WERI-Rb-1 (cell line): ENCODE measurements around the gene MYO18A.
"Not testable (repeated sequence)": the region's sequence is repeated elsewhere in the genome, so short reads cannot be mapped to it uniquely, and the experiment has no call there.

Experiments
- DNase-seq: peaks from one replicate; pipeline ENCODE4 v3.0.0-alpha.2; 2020
- H3K27ac ChIP-seq: fragments of 250-450 bp; sonication (Bioruptor Pico); 2 replicates; pipeline ENCODE4 v1.5.1; 2020; ENCODE audit warnings: mild to moderate bottlenecking, moderate library complexity
- H3K27me3 ChIP-seq: fragments of 250-450 bp; sonication (Bioruptor Pico); 2 replicates; pipeline ENCODE4 v1.5.1; 2021; ENCODE audit warnings: mild to moderate bottlenecking, low read depth, moderate library complexity; ENCODE audit not compliant: insufficient read depth, severe bottlenecking
- H3K36me3 ChIP-seq: fragments of 250-450 bp; sonication (Bioruptor Pico); 2 replicates; pipeline ENCODE4 v1.5.1; 2020; ENCODE audit warnings: mild to moderate bottlenecking, moderate library complexity
- H3K4me3 ChIP-seq: 2 replicates; pipeline ENCODE4 v1.5.1; 2011; ENCODE audit warnings: low read depth, mild to moderate bottlenecking, control low read depth, low read length
- H3K9me3 ChIP-seq: fragments of 250-450 bp; sonication (Bioruptor Pico); 2 replicates; pipeline ENCODE4 v1.5.1; 2021; ENCODE audit warnings: mild to moderate bottlenecking, moderate library complexity; ENCODE audit not compliant: severe bottlenecking
- CTCF ChIP-seq: IDR thresholded peaks from 2 replicates; pipeline ENCODE4 v1.5.1; 2011; ENCODE audit warnings: low read depth, mild to moderate bottlenecking, control low read depth, inconsistent platforms, low read length

MYO18A gene

GRCh38 chr17:29147682-29148081 is 32.5 kb downstream of the MYO18A start:
- no peak for TF ChIP-seq CTCF
- no peak for DNase-seq
- H3K27me3 ChIP-seq, result no peaks in the 10 kb centered on the region
- no peaks in the 10 kb centered on the region for H3K9me3 ChIP-seq
- no peak overlapping the region for H3K4me3 ChIP-seq
- no peak overlapping the region for H3K27ac ChIP-seq
- H3K36me3 ChIP-seq, result 0 out of 2 replicates have a peak, but pooled peaks cover 4% of the 10 kb centered on the region

GRCh38 chr17:29147228-29147627 is 33.0 kb downstream of the MYO18A start:
- not testable (repeated sequence) for H3K27ac ChIP-seq, DNase-seq, H3K27me3 ChIP-seq, H3K9me3 ChIP-seq, H3K4me3 ChIP-seq, H3K36me3 ChIP-seq

- H3K27ac ChIP-seq, result no peak overlapping the region
- TF ChIP-seq CTCF, result no peak
Measured at GRCh38 chr17:29146369-29146972, 33.7 kb downstream of the MYO18A start.

GRCh38 chr17:29145289-29146073 is 34.7 kb downstream of the MYO18A start:
- peak; percentile 75 for DNase-seq
- TF ChIP-seq CTCF, result peak; percentile 84
- peak overlapping the region; percentile 31; the same call in 1 of the 2 replicates for H3K27ac ChIP-seq
- 0 out of 2 replicates have a peak, but pooled peaks cover 4% of the 10 kb centered on the region for H3K36me3 ChIP-seq
- no peaks in the 10 kb centered on the region for H3K9me3 ChIP-seq
- H3K27me3 ChIP-seq, result no peaks in the 10 kb centered on the region
- no peak overlapping the region for H3K4me3 ChIP-seq

More at GRCh38 chr17:29146369-29146972, 33.7 kb downstream of the MYO18A start:
- H3K4me3 ChIP-seq, result no peak overlapping the region
- no peak for DNase-seq
- H3K9me3 ChIP-seq, result no peaks in the 10 kb centered on the region
- H3K27me3 ChIP-seq, result no peaks in the 10 kb centered on the region
- 0 out of 2 replicates have a peak, but pooled peaks cover 4% of the 10 kb centered on the region for H3K36me3 ChIP-seq

GRCh38 chr17:29143894-29144293 is 36.3 kb downstream of the MYO18A start:
- Histone ChIP-seq H3K9me3 (no peaks in the 10 kb centered on the region), H3K27ac (peak overlapping the region; percentile 71), H3K27me3 (no peaks in the 10 kb centered on the region), H3K36me3 (0 out of 2 replicates have a peak, but pooled peaks cover 4% of the 10 kb centered on the region), H3K4me3 (no peak overlapping the region)
- TF ChIP-seq CTCF, result peak; percentile 77
- peak; percentile 90 for DNase-seq

GRCh38 chr17:29141514-29141876 is 38.7 kb downstream of the MYO18A start:
- H3K4me3 ChIP-seq, result no peak overlapping the region
- no peaks in the 10 kb centered on the region for H3K9me3 ChIP-seq
- H3K27ac ChIP-seq, result no peak overlapping the region
- 0 out of 2 replicates have a peak, but pooled peaks cover 3% of the 10 kb centered on the region for H3K36me3 ChIP-seq
- no peak for DNase-seq
- no peaks in the 10 kb centered on the region for H3K27me3 ChIP-seq
- no peak for TF ChIP-seq CTCF
